ENCODE data around the gene PTPA.

DNA sequence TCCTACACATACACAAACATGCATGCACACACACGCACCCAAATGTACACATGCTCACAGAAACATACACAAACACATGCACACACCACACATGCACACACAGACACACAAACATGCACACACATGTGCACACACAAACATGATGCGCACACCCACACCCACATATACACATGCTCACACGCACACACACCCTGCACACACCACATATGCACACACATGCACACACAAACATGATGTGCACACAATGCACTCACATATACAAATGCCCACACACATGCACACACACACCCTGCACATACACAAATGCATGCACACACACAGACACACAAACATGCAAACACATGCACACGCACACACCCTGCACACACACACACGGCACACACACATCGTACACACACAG is 74.2 kb downstream of the PTPA start:
- TF ChIP-seq, protein P1, sequence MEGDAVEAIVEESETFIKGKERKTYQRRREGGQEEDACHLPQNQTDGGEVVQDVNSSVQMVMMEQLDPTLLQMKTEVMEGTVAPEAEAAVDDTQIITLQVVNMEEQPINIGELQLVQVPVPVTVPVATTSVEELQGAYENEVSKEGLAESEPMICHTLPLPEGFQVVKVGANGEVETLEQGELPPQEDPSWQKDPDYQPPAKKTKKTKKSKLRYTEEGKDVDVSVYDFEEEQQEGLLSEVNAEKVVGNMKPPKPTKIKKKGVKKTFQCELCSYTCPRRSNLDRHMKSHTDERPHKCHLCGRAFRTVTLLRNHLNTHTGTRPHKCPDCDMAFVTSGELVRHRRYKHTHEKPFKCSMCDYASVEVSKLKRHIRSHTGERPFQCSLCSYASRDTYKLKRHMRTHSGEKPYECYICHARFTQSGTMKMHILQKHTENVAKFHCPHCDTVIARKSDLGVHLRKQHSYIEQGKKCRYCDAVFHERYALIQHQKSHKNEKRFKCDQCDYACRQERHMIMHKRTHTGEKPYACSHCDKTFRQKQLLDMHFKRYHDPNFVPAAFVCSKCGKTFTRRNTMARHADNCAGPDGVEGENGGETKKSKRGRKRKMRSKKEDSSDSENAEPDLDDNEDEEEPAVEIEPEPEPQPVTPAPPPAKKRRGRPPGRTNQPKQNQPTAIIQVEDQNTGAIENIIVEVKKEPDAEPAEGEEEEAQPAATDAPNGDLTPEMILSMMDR (IDR thresholded peaks at IDR 0.05; ENCODE audit: borderline replicate concordance, extremely low read depth, low read length, poor library complexity, severe bottlenecking) = no peak
- no peak for TF ChIP-seq EZH2 (IDR thresholded peaks at IDR 0.05; ENCODE audit: borderline replicate concordance, low read depth, low read length, severe bottlenecking)

Data from DND-41 (cell line).